Fibroblast of pulmonary artery (primary cell): Measurements from ENCODE around the gene SECISBP2L.

Experiments used
- DNase-seq: peaks from one replicate; pipeline ENCODE4 v3.0.0-alpha.2; 2010; ENCODE audit warnings: low read depth
- H3K4me3 ChIP-seq: replicated peaks from 2 replicates; pipeline ENCODE4 v1.5.1; 2011; ENCODE audit warnings: low read depth, mild to moderate bottlenecking, control low read depth, low read length, moderate library complexity
- CTCF ChIP-seq: IDR thresholded peaks from 2 replicates; pipeline ENCODE4 v1.5.1; 2011; ENCODE audit warnings: mild to moderate bottlenecking, control low read depth, low read length, inconsistent platforms; ENCODE audit errors: missing control alignments

The SECISBP2L gene

GRCh38 chr15:49032601-49033145 is 13.6 kb downstream of the SECISBP2L start:
- no peak for TF ChIP-seq CTCF
- H3K4me3 ChIP-seq = no peak overlapping the region
- DNase-seq = no peak

- no peak for DNase-seq
- H3K4me3 ChIP-seq = no peak overlapping the region
- no peak for TF ChIP-seq CTCF
Observed at GRCh38 chr15:49031804-49032203, 14.4 kb downstream of the SECISBP2L start.

- DNase-seq = no peak
- H3K4me3 ChIP-seq = no peak overlapping the region
- no peak for TF ChIP-seq CTCF
Observed at GRCh38 chr15:49026700-49027099, 19.5 kb downstream of the SECISBP2L start.

DNA sequence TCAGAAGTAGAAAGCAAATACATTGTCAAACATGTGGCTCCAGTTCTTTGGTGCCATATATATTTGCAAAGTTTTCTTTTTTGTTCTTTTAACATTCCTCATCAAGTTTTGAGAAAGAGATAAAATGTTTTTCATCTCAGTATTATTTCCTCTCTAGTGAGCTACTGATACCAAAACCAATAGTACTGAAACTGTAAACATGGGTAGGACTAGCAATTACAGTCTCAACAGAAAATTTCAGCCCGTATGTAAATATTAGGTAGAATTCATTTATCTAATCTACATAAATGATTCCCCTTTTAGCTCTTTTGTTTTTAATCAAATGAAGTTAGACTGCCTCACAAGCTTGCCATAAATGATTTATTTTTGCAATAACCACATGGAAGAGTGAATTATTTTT is 21.4 kb downstream of the SECISBP2L start:
- no peak for TF ChIP-seq CTCF
- H3K4me3 ChIP-seq = no peak overlapping the region
- DNase-seq = no peak

DNA sequence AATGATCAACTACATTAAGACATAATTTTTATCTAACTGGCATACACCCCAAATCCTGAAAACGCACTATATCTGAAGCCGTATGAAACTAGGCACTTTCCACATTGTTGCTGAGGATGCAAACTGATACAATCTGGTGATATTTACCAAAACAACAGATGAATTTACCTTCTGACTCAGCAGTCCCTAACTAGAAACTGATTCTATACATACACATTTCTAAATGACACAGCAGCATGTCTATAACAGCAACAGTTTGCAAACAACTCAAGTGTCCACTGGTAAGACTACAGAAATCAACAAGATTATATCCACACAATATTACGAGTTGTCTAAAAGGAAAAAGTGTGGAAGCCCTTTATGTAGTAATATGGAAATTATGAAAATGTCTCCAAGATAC is 22.9 kb downstream of the SECISBP2L start:
- TF ChIP-seq CTCF = no peak
- DNase-seq = no peak
- H3K4me3 ChIP-seq = no peak overlapping the region

GRCh38 chr15:49015896-49016295 is 30.4 kb downstream of the SECISBP2L start:
- no peak for TF ChIP-seq CTCF
- no peak for DNase-seq
- no peak overlapping the region for H3K4me3 ChIP-seq

GRCh38 chr15:48999314-48999713 is 46.9 kb downstream of the SECISBP2L start:
- no peak overlapping the region for H3K4me3 ChIP-seq
- DNase-seq = no peak
- no peak for TF ChIP-seq CTCF
